ENCODE data around the gene TIMM22. TPM values are rescaled to one million over a fixed set of nuclear protein-coding genes. Genes with fewer than 3 reads are reported as not detected.
A peak's percentile ranks its signal among the peaks of the same experiment; 100 is the strongest.

The TIMM22 gene
- total RNA-seq, 1 experiment from 2014 or later = 11.6 TPM

- no peaks in the 10 kb centered on the region for H3K27me3 ChIP-seq (ENCODE audit: insufficient read depth, low read depth)
- H3K27ac ChIP-seq = no peak overlapping the region
- ChIA-PET POLR2A (ENCODE audit: unreplicated experiment) (interaction anchor here (0.6 kb wide), 2 partner anchors 19 to 66 kb away, joined by 5 to 12 read pairs; no protein-coding TSS in a partner anchor), CTCF (interaction anchor here (0.6 kb wide), 1 partner anchor 102 kb away, joined by 7 read pairs; no protein-coding TSS in a partner anchor)
- intact Hi-C loops (cut with micrococcal nuclease; ENCODE audit: unreplicated experiment) = no loop called here
- TF ChIP-seq EZH2 (IDR thresholded peaks at IDR 0.05; ENCODE audit: low read depth) = no peak
- TF ChIP-seq CTCF (conservative IDR thresholded peaks at IDR 0.05) = no peak
- peak in 1 of 2 experiments; percentile 39 for DNase-seq
- H3K9me2 ChIP-seq (ENCODE audit: insufficient read depth) = no peaks in the 10 kb centered on the region
- H3K36me3 ChIP-seq (ENCODE audit: low read depth) = no peaks in the 10 kb centered on the region
- no peaks in the 10 kb centered on the region; the same call in none of the 2 replicates for H4K20me1 ChIP-seq (ENCODE audit: insufficient read depth)
- peaks cover 53% of the 10 kb centered on the region for H3K4me1 ChIP-seq (replicated peaks; ENCODE audit: insufficient read depth)
- peak overlapping the region; percentile 66 for H2AFZ ChIP-seq
- H3K79me2 ChIP-seq (ENCODE audit: low read depth) = peaks cover 44% of the 10 kb centered on the region
- BruUV-seq (replicated peaks) = TSS peak; percentile 59
- no peaks in the 10 kb centered on the region for H3K9me3 ChIP-seq (ENCODE audit: insufficient read depth, low read depth)
- peaks cover 28% of the 10 kb centered on the region for H3F3A ChIP-seq (ENCODE audit: insufficient read depth, low read depth)
- H3K4me2 ChIP-seq = peak overlapping the region; percentile 97
- H3K4me3 ChIP-seq = peak overlapping the region; percentile 92
Observed at GRCh38 chr17:978103-979093, 18.5 kb upstream of the TIMM22 start.

GRCh38 chr17:979212-979538, 17.8 kb upstream of the TIMM22 start:
- intact Hi-C loops (cut with micrococcal nuclease; ENCODE audit: unreplicated experiment) = no loop called here
- Histone ChIP-seq H3K27ac (no peak overlapping the region), H3K79me2 (ENCODE audit: low read depth) (peaks cover 44% of the 10 kb centered on the region), H2AFZ (no peak overlapping the region), H4K20me1 (ENCODE audit: insufficient read depth) (no peaks in the 10 kb centered on the region; the same call in none of the 2 replicates), H3K27me3 (ENCODE audit: insufficient read depth, low read depth) (no peaks in the 10 kb centered on the region), H3K9me2 (ENCODE audit: insufficient read depth) (no peaks in the 10 kb centered on the region), H3K36me3 (ENCODE audit: low read depth) (no peaks in the 10 kb centered on the region), H3K4me3 (peak overlapping the region; percentile 71; the same call in 1 of the 2 replicates), H3F3A (ENCODE audit: insufficient read depth, low read depth) (peaks cover 21% of the 10 kb centered on the region), H3K9me3 (ENCODE audit: insufficient read depth, low read depth) (no peaks in the 10 kb centered on the region), H3K4me2 (peak overlapping the region; percentile 60), H3K4me1 (replicated peaks; ENCODE audit: insufficient read depth) (peaks cover 45% of the 10 kb centered on the region)
- CTCF ChIA-PET = interaction anchor here (0.6 to 1.7 kb wide), 4 partner anchors 20 to 249 kb away, joined by 3 to 15 read pairs (median 7); no protein-coding TSS in a partner anchor
- TF ChIP-seq CTCF (conservative IDR thresholded peaks at IDR 0.05) = no peak
- no peak for TF ChIP-seq EZH2 (IDR thresholded peaks at IDR 0.05; ENCODE audit: low read depth)
- no peak for DNase-seq
- POLR2A ChIA-PET (ENCODE audit: unreplicated experiment) = interaction anchor here (0.7 kb wide), 1 partner anchor 662 kb away, joined by 6 read pairs; no protein-coding TSS in a partner anchor
- no TSS peak for BruUV-seq (replicated peaks)

- Histone ChIP-seq H3F3A (ENCODE audit: insufficient read depth, low read depth) (peaks cover 21% of the 10 kb centered on the region), H3K9me3 (ENCODE audit: insufficient read depth, low read depth) (no peaks in the 10 kb centered on the region), H3K4me1 (replicated peaks; ENCODE audit: insufficient read depth) (peaks cover 41% of the 10 kb centered on the region), H3K79me2 (ENCODE audit: low read depth) (peaks cover 41% of the 10 kb centered on the region), H3K4me2 (peak within 1 kb of the TSS; percentile 97), H3K9me2 (ENCODE audit: insufficient read depth) (no peaks in the 10 kb centered on the region), H4K20me1 (ENCODE audit: insufficient read depth) (no peaks in the 10 kb centered on the region; the same call in none of the 2 replicates), H3K27me3 (ENCODE audit: insufficient read depth, low read depth) (no peaks in the 10 kb centered on the region), H3K4me3 (peak within 1 kb of the TSS; percentile 92), H3K27ac (no peak within 1 kb of the TSS), H2AFZ (peak within 1 kb of the TSS; percentile 79), H3K36me3 (ENCODE audit: low read depth) (no peaks in the 10 kb centered on the region)
- DNase-seq = peak; percentile 37 to 91
- BruUV-seq (replicated peaks) = no TSS peak
- CTCF ChIA-PET = interaction anchor here (0.5 to 2.0 kb wide), 12 partner anchors 19 to 568 kb away, joined by 3 to 15 read pairs (median 6); partner anchors contain the start of genes GLOD4 and MRM3
- POLR2A ChIA-PET (ENCODE audit: unreplicated experiment) = interaction anchor here (0.7 to 0.9 kb wide), 6 partner anchors 46 to 662 kb away, joined by 6 to 32 read pairs (median 18); no protein-coding TSS in a partner anchor
- no peak for TF ChIP-seq CTCF (conservative IDR thresholded peaks at IDR 0.05)
- no peak for TF ChIP-seq EZH2 (IDR thresholded peaks at IDR 0.05; ENCODE audit: low read depth)
- intact Hi-C loops (cut with micrococcal nuclease; ENCODE audit: unreplicated experiment) = loop anchor here (2.0 to 5.0 kb wide), 3 partner anchors 185 to 267 kb away; partner anchors contain the start of genes GLOD4, MRM3 and VPS53
Observed at GRCh38 chr17:979539-980405, 17.2 kb upstream of the TIMM22 start, which contains the start of gene NXN. TSS of gene NXN (minus strand) at chr17:979776.

All from PC-9 (cell line).